ENCODE results near the gene BAD. TPM values are rescaled to one million over a fixed set of nuclear protein-coding genes. Genes with fewer than 3 reads are reported as not detected.

BAD gene
- total RNA-seq, 4 donors from 2014 or later: 47.1 to 92.5 (median 90.6) TPM

DNA sequence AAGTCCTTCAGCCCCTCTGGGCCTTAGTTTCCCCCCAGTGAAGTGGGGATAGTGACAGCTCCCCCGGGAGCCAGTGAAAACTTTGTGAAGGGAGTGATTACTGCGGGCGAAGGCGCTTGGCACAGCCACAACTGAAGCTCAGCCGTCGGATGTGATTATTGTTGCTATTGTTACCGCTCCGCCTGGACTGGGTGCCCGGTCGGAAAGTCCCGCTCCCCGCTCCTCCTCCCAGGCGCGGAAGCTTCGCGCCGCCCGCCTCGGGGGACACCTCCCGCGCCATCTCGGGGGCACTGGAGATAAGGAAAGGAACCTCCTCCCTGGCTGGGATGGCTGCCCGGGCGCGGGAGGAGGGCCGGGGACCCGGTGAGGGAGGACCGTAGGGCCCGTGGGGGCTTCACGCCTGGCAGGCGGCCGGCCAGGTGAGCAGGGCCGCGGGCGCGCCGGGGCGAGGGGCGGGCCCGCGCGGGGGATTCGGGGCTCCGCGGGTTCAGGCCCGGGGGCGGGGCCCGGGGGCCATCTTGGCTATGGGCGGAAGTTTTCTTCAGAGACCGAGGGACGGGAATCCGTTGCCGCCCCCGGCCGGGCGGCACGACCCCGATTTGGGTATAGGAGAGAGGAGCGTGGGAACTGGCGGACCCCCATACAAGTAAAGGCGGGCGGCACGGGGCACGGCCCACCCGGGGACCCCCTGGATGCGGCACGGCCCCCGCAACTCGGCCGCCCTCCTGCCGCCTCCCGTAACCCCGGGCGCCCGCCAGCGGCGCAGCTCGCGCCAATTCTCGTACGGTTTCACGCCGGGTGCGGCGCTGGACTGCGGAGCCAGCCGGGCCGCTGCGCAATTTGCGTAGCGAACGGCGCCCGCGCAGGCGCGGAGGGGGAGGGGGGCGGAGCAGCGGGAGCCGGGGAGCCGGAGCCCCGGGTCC, 758 bp upstream of the BAD start, which contains the start of gene GPR137:
Gene GPR137 (plus strand): TSS at position 887 of the 923 bp plus-strand sequence. CDS start 677 bp downstream, outside the sequence.
- TF ChIP-seq, protein P1, sequence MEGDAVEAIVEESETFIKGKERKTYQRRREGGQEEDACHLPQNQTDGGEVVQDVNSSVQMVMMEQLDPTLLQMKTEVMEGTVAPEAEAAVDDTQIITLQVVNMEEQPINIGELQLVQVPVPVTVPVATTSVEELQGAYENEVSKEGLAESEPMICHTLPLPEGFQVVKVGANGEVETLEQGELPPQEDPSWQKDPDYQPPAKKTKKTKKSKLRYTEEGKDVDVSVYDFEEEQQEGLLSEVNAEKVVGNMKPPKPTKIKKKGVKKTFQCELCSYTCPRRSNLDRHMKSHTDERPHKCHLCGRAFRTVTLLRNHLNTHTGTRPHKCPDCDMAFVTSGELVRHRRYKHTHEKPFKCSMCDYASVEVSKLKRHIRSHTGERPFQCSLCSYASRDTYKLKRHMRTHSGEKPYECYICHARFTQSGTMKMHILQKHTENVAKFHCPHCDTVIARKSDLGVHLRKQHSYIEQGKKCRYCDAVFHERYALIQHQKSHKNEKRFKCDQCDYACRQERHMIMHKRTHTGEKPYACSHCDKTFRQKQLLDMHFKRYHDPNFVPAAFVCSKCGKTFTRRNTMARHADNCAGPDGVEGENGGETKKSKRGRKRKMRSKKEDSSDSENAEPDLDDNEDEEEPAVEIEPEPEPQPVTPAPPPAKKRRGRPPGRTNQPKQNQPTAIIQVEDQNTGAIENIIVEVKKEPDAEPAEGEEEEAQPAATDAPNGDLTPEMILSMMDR (IDR thresholded peaks at IDR 0.05; ENCODE audit: low read depth): no peak

DNA sequence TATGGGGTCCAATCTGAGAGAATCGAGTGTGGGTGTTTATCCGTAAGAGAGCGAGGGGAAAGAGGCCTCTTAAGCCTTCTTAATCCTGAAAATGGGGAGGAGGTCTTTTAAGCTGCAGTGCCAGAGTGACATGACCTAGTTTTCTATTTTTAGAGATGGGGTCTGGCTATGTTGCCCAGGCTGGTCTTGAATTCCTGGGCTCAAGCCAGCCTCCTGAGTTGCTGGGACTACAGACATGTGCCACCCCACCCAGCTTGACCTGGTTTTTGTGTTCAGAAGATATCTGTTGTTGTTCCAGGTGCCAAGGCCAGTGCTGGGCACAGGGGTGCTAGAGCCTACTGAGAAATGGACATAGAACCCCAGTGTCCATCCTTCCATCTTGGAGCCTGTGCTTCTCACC, 1.4 kb downstream of the BAD start:
- TF ChIP-seq, protein P1 (IDR thresholded peaks at IDR 0.05; ENCODE audit: low read depth): no peak

DNA sequence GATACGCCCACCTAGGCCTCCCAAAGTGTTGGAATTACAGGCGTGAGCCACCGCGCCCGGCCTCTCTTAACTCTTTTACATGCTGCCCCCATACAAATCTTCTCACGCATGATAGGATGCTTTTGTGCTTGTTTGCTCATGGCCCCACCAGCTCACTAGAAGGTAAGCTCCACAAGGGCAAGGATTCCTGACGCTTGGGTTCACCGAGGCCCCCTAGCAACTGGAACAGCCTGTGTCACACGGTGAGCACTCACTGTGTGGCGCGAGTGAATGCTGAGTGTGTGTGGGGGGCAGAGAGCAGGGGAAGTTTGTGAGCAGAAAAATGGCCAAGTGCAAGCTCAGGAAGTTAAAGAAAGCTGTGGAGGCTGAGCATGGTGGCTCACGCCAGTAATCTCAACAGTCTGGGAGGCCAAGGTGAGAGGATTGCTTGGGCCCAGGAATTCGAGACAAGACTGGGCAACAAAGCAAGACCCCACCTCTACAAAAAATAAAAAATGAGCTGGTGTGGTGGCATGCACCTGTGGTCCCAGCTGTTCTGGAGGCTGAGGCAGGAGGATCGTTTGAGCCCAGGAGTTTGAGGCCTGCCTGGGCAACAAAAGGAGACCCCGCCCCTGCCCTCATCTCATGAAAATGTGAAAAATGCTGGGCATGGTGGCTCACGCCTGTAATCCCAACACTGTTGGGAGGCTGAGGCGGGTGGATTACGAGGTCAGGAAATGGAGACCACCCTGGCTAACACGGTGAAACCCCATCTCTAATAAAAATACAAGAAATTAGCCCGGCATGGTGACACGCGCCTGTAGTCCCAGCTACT, 2.3 kb downstream of the BAD start:
- TF ChIP-seq, protein P1 (IDR thresholded peaks at IDR 0.05; ENCODE audit: low read depth): no peak

DNA sequence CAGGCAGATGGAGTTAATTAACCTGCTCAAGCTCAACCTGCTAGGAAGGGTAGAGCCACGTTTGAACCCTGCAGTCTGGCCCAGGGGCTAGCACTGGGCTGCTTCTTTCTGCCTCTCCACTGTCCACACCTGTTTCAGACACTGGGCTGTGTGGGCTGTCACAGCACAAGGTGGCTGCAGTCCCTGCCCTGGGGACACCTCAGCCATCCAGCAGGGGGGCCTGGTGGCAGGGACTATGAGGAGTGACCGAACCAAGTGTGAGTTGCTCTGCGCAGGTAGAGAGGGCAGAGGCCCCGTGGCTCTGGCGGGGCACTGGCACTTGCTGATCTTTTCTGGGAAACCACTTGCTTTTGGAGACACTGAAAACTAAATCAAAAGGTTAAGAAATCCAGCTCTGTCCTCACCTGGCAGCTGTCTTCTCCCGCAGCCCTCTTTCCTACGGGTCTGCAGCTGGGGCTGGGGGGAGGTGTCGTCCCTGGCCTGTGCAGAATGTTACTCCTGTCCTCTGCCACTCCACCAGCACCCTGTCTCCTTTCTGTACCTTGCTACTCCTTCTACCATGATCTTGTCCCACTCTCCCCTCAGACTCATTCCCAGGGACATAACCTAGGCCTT, 5.8 kb downstream of the BAD start:
- TF ChIP-seq, protein P1 (IDR thresholded peaks at IDR 0.05; ENCODE audit: low read depth): no peak

DNA sequence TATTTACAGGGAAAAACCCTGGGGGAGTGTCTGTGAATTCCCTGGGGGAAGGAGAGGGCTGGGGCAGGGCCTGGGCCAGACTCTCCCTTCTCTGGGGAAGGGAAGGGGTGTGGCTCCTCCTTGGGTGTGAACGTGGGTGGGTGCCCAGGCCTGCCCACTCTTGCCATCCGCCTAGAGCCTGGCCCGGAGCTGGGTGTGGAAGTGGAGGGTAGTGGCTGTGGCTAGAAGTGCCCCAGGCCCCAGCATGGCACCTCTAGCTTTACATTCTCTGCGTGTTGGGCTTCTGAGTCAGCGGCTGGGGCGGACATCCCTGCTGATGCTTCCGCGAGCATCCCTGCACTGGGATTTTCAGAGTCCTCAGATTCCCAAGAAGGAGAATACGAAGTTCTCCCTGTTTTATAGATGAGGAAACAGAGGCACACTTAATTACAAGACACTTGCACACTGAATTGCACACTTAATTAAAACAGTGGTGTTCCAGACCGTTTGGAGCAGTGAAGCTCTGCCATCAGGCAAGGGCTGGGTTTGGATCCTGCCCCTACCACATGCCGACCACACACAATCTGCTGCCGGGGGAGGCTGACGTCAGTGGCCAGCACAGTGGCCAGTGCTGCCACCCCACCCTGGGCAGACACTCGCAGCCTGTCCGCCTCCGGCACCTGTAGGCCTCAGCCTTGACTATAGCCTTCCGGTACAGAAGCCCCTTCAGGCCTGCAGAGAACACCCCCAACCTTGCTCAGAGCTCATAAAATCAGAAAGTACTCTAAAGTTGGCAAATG, 7.6 kb downstream of the BAD start:
- TF ChIP-seq, protein P1 (IDR thresholded peaks at IDR 0.05; ENCODE audit: low read depth): no peak

DNA sequence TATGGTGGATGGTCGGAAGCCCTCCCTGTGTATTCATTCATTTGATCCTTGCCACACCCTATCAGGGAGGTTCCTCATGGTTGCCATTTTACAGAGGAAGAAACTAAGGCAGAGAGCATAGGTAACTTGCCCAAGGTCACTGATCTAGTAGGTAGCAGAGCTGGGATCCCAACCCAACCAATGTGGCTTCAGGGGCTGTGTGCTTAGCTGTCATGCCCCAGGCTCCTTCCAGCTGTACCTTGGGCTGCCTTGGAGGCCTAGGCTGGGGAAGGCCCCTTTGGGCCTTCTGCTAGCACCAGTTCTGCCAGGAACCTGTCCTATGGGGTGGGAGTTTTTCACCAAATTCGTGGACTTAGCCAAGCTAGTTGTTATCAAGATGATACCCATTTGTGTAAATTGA, 8.6 kb downstream of the BAD start:
- TF ChIP-seq, protein P1 (IDR thresholded peaks at IDR 0.05; ENCODE audit: low read depth): no peak
